Heart right ventricle (tissue), 16 donors: ENCODE data around the gene SCAMP2. TPM values are rescaled to one million over a fixed set of nuclear protein-coding genes. Genes with fewer than 3 reads are reported as not detected.

Experiments
- ATAC-seq, 8 donors: fragments of 200-7000 bp; cut with Tn5 transposase; one replicate each; pipeline ENCODE4 v1.9.1; 2020; ENCODE audit warnings: mild to moderate bottlenecking in 8 of 8, moderate library complexity in 8 of 8, moderate number of reproducible peaks in 1 of 8
- DNase-seq, 2 donors: peaks; one replicate each; pipeline ENCODE4 v3.0.0-alpha.2; 2020
- H3K27ac ChIP-seq, 10 donors: fragments of 200-600 bp; sonication (generic) in 2 of 10; one replicate each; pipeline versions ENCODE4 v1.5.0 to v1.8.0; 2020 to 2022; ENCODE audit warnings: mild to moderate bottlenecking in 3 of 10
- H3K27me3 ChIP-seq, 7 donors: fragments of 200-600 bp; one replicate each; pipeline ENCODE4 v1.8.0; 2021 to 2022; ENCODE audit warnings: mild to moderate bottlenecking in 2 of 7
- H3K36me3 ChIP-seq, 9 donors: fragments of 200-600 bp; sonication (generic) in 1 of 9; one replicate each; pipeline versions ENCODE4 v1.5.0 to v1.8.0; 2020 to 2022; ENCODE audit warnings: mild to moderate bottlenecking in 2 of 9
- H3K4me1 ChIP-seq, 9 donors: fragments of 200-600 bp; sonication (generic) in 1 of 9; one replicate each; pipeline versions ENCODE4 v1.5.0 to v1.8.0; 2020 to 2022; ENCODE audit warnings: mild to moderate bottlenecking in 4 of 9
- H3K4me3 ChIP-seq, 10 donors: fragments of 200-600 bp; sonication (generic) in 2 of 10; one replicate each; pipeline versions ENCODE4 v1.5.0 to v1.8.0; 2020 to 2022; ENCODE audit warnings: mild to moderate bottlenecking in 7 of 10, moderate library complexity in 2 of 10
- H3K9me3 ChIP-seq, 11 donors: fragments of 200-600 bp in 10 of 11; sonication (generic) in 2 of 11; one replicate each; pipeline versions ENCODE4 v1.5.0 to v1.8.0; 2013 to 2022; ENCODE audit warnings: mild to moderate bottlenecking in 2 of 11, control low read depth in 1 of 11, moderate library complexity in 1 of 11
- whole genome bisulfite sequencing, 2 donors: extraction: QIAGEN DNeasy Blood & Tissue Kit; methylation state at CpG; one replicate each; pipeline ENCODE4 v1.1.7; 2013; ENCODE audit warnings: inconsistent platforms in 1 of 2; 5-methylcytosine and 5-hydroxymethylcytosine counted together
- intact Hi-C, 10 donors: fragments of 100-400 bp; cut with DNase I; formaldehyde crosslinking; loops; one replicate each; pipeline versions ENCODE4 v1.11.1 to v1.14.2; 2022
- polyA plus RNA-seq, 2 donors: library from polyadenylated mRNA; stranded (reverse); fragments of 200-250 nt; gene quantifications; one replicate each; pipeline ENCODE4 v1.2.3, GENCODE V29; 2013
- total RNA-seq, 10 donors: library from RNA; stranded (reverse); fragmentation: NEBNext Ultra II Directional in 3 of 10; extraction: Animal tissue kit (Norgen Biotek cat#: 25700) in 3 of 10; gene quantifications; one replicate each; pipeline versions ENCODE4 v1.2.1 to v1.2.4, GENCODE V29; 2021 to 2023
- TF ChIP-seq, protein P1 (sequence below), 9 donors: fragments of 200-600 bp; sonication (generic) in 2 of 9; IDR thresholded peaks; one replicate each; pipeline versions ENCODE4 v1.5.0 to v1.8.0; 2021 to 2022; ENCODE audit warnings: antibody characterized with exemption in 9 of 9, mild to moderate bottlenecking in 5 of 9, moderate library complexity in 1 of 9
- donor health status: Arrhythmogenic right ventricular cardiomyopathy.
- donor health status: ischemic (EF 13 %, LVEDD 7.1; RV severe dilation, severe dysfunction).
- donor health status: healthy with polysubstance abuse.
- donor health status: DM: no; HTN: yes; CAD: no.
- donor health status: DM: no; HTN: no; CAD: no.
- donor health status: ischemic (EF 25% LVEDD 6.9; RV normal size, moderate dysfunction).
- donor health status: ischemic (EF 25% LVEDD 5.7; RV mildly dilated, moderate dysfunction).
- donor health status: healthy.
- donor health status: DM: yes; HTN: yes; CAD: no.
- donor health status: Ischemic cardiomyopathy.
- donor health status: ischemic (EF 35%, LVEDD 5.7; RV mildly dilated, moderate dysfunction).
- donor health status: nonischemic (EF 11% LVEDD 7.7; RV severe dilation, severe dysfunction).
- donor health status: DM: yes; HTN: yes; CAD: no.
- donor health status: PGD.
- donor health status: ischemic (EF 29% LVEDD 5.4; RV normal size, mild dysfunction).
- donor health status: nonischemic (EF 23%, LVEDD 6.1; RV moderate dilation, normal function).

Gene SCAMP2
- total and polyA plus RNA-seq, 12 donors = 28.0 to 76.7 (median 39.1) TPM

GRCh38 chr15:74829991-74830390 lies 43.2 kb downstream of the SCAMP2 start:
- Histone ChIP-seq H3K4me3 (no peak overlapping the region), H3K27me3 (peaks cover 0 to 35% (median 27%) of the 10 kb centered on the region in 7 donors), H3K9me3 (no peaks in the 10 kb centered on the region), H3K36me3 (no peaks in the 10 kb centered on the region), H3K4me1 (peaks cover 0 to 23% (median 8%) of the 10 kb centered on the region in 9 donors), H3K27ac (no peak overlapping the region)
- WGBS, 2 donors = 51 to 52% methylated on average over 6 of the region's 6 CpGs
- ATAC-seq = no peak
- intact Hi-C loops = loop anchor here in 2 of 10 donors (5.0 to 10.0 kb wide), 2 partner anchors 55 to 58 kb away; no protein-coding TSS in a partner anchor
- no peak for DNase-seq
- TF ChIP-seq, protein P1, sequence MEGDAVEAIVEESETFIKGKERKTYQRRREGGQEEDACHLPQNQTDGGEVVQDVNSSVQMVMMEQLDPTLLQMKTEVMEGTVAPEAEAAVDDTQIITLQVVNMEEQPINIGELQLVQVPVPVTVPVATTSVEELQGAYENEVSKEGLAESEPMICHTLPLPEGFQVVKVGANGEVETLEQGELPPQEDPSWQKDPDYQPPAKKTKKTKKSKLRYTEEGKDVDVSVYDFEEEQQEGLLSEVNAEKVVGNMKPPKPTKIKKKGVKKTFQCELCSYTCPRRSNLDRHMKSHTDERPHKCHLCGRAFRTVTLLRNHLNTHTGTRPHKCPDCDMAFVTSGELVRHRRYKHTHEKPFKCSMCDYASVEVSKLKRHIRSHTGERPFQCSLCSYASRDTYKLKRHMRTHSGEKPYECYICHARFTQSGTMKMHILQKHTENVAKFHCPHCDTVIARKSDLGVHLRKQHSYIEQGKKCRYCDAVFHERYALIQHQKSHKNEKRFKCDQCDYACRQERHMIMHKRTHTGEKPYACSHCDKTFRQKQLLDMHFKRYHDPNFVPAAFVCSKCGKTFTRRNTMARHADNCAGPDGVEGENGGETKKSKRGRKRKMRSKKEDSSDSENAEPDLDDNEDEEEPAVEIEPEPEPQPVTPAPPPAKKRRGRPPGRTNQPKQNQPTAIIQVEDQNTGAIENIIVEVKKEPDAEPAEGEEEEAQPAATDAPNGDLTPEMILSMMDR (IDR thresholded peaks at IDR 0.05) = no peak

GRCh38 chr15:74829486-74829885 lies 43.7 kb downstream of the SCAMP2 start:
- TF ChIP-seq, protein P1 (IDR thresholded peaks at IDR 0.05) = no peak
- Histone ChIP-seq H3K36me3 (no peaks in the 10 kb centered on the region), H3K27me3 (peaks cover 0 to 35% (median 27%) of the 10 kb centered on the region in 7 donors), H3K27ac (no peak overlapping the region), H3K4me3 (no peak overlapping the region), H3K9me3 (no peaks in the 10 kb centered on the region), H3K4me1 (peaks cover 0 to 23% (median 8%) of the 10 kb centered on the region in 9 donors)
- no peak for DNase-seq
- intact Hi-C loops = no loop called here
- no peak for ATAC-seq
- 53 to 76% methylated on average over 3 of the region's 3 CpGs for WGBS, 2 donors

GRCh38 chr15:74828835-74829234 lies 44.3 kb downstream of the SCAMP2 start:
- H3K4me3 ChIP-seq = no peak overlapping the region
- H3K36me3 ChIP-seq = no peaks in the 10 kb centered on the region
- H3K4me1 ChIP-seq = peaks cover 0 to 23% (median 8%) of the 10 kb centered on the region in 9 donors
- 71 to 73% methylated on average over 6 of the region's 6 CpGs for WGBS, 2 donors
- intact Hi-C loops = no loop called here
- no peak for DNase-seq
- TF ChIP-seq, protein P1 (IDR thresholded peaks at IDR 0.05) = no peak
- no peak overlapping the region for H3K27ac ChIP-seq
- ATAC-seq = no peak
- no peaks in the 10 kb centered on the region for H3K9me3 ChIP-seq
- peaks cover 0 to 35% (median 27%) of the 10 kb centered on the region in 7 donors for H3K27me3 ChIP-seq

DNA sequence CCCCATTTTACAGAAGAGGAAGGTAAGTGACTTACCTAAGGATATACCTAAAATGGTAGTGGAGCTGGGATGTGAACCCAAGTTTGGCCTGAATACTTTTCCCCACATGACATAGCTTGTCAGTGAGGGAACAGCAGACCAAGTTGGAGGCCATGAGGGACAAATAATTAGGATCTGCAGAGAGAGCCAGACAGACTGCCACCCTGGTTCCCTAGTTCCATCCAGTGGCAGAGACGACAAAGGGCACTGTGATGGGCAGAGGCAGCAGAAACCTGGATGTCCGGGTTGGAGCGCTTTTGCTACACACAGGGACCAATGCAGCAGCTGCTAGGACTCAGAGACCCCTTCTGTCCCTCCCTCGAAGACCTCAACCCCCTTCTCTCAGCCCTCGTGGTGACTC lies 45.6 kb downstream of the SCAMP2 start:
- TF ChIP-seq, protein P1 (IDR thresholded peaks at IDR 0.05) = no peak
- Histone ChIP-seq H3K9me3 (no peaks in the 10 kb centered on the region), H3K27ac (no peak overlapping the region), H3K36me3 (no peaks in the 10 kb centered on the region), H3K27me3 (peaks cover 0 to 35% (median 28%) of the 10 kb centered on the region in 7 donors), H3K4me3 (no peak overlapping the region), H3K4me1 (peaks cover 0 to 23% (median 8%) of the 10 kb centered on the region in 9 donors)
- WGBS, 2 donors = 46 to 61% methylated on average over 5 of the region's 5 CpGs
- ATAC-seq (no peak), DNase-seq (no peak)
- intact Hi-C loops = no loop called here
